H1 (cell line): ENCODE data around the gene LANCL3. TPM values are rescaled to one million over a fixed set of nuclear protein-coding genes. Genes with fewer than 3 reads are reported as not detected.

Experiments
- CBX8 ChIP-seq: fragments of 300-800, 300-1000 bp; sonication (generic); IDR thresholded peaks from 2 replicates; pipeline ENCODE4 v1.7.1; 2016; ENCODE audit warnings: low read depth, low read length, borderline replicate concordance
- CHD7 ChIP-seq: fragments of 300-600 bp; sonication (generic); IDR thresholded peaks from 2 replicates; pipeline ENCODE4 v1.7.1; 2012; ENCODE audit warnings: low read length, moderate library complexity, mild to moderate bottlenecking, inconsistent platforms; ENCODE audit not compliant: insufficient replicate concordance
- RFX5 ChIP-seq: IDR thresholded peaks from 2 replicates; pipeline ENCODE4 v1.6.1; 2011; ENCODE audit warnings: low read depth, low read length, improper control_type of control experiment, borderline replicate concordance
- RNF2 ChIP-seq: fragments of 200-900, 300-1000 bp; sonication (generic); IDR thresholded peaks from 2 replicates; pipeline ENCODE4 v1.7.1; 2016; ENCODE audit warnings: borderline replicate concordance, low read depth, mild to moderate bottlenecking, antibody characterized with exemption, low read length; ENCODE audit not compliant: poor library complexity, severe bottlenecking; ENCODE audit errors: missing control alignments
- RXRA ChIP-seq: IDR thresholded peaks from 2 replicates; pipeline ENCODE4 v1.6.1; 2011; ENCODE audit warnings: low read depth, mild to moderate bottlenecking, low read length, moderate library complexity; ENCODE audit not compliant: insufficient read depth
- SP2 ChIP-seq: IDR thresholded peaks from 2 replicates; pipeline ENCODE4 v1.6.1; 2012; ENCODE audit warnings: mild to moderate bottlenecking, low read length, inconsistent platforms
- polyA plus RNA-seq, 7 experiments: library from polyadenylated mRNA; depleted of rRNA in 3 of 7; stranded (reverse) in 5 of 7; unstranded in 2 of 7; fragments of >200 nt in 5 of 7; fragments of 200-250 nt in 2 of 7; gene quantifications; 1 replicate in 5 of 7; 2 replicates in 1 of 7; 4 replicates in 1 of 7; pipeline versions ENCODE4 v1.2.1 to v1.2.3, GENCODE V29; 2011 to 2013; ENCODE audit warnings: missing spikeins in 2 of 7, mixed read lengths in 2 of 7
- total RNA-seq: library from RNA; stranded (reverse); fragmentation: NEBNext Ultra II Directional; extraction: Animal tissue kit (Norgen Biotek cat#: 25700); gene quantifications from 2 replicates; pipeline ENCODE4 v1.2.1, GENCODE V29; 2021

Gene LANCL3
- total and polyA plus RNA-seq, 2 of the 8 experiments (the other 6 are each of a cell fraction or from before 2014, with no cell fraction given), result 0.11 to 0.37 TPM

GRCh38 chrX:37644381-37645305, 73.2 kb downstream of the LANCL3 start (continued):
- TF ChIP-seq RFX5, result no peak
- no peak for TF ChIP-seq CHD7
- no peak for TF ChIP-seq CBX8
- no peak for TF ChIP-seq SP2
- TF ChIP-seq RNF2, result no peak
- no peak for TF ChIP-seq RXRA
